AG04449 (cell line): ENCODE data around the gene ZBTB38.

ENCODE experiments used
- CTCF ChIA-PET: fragments of 350-600 bp; formaldehyde crosslinking; extraction: SDS; loops from one replicate; lab custom pipeline; 2021; ENCODE audit warnings: antibody characterized with exemption; lab: Yijun Ruan, JAX
- POLR2A ChIA-PET: fragments of 400-600, 350-600 bp; formaldehyde crosslinking; extraction: SDS; loops from one replicate; lab custom pipeline; 2020; ENCODE audit warnings: antibody characterized with exemption, inconsistent platforms; lab: Yijun Ruan, JAX
- DNase-seq: peaks from one replicate; pipeline ENCODE4 v3.0.0-alpha.2; 2010; ENCODE audit warnings: low read depth, low spot score
- H3K4me3 ChIP-seq: 2 replicates; pipeline ENCODE4 v1.5.1; 2011; ENCODE audit warnings: low read depth, mild to moderate bottlenecking, control low read depth, low read length
- CTCF ChIP-seq: IDR thresholded peaks from one replicate; pipeline ENCODE4 v1.5.1; 2011; ENCODE audit warnings: mild to moderate bottlenecking, moderate library complexity, low read length, control low read depth, inconsistent platforms; ENCODE audit not compliant: insufficient read depth; ENCODE audit errors: missing control alignments

ZBTB38 gene

DNA sequence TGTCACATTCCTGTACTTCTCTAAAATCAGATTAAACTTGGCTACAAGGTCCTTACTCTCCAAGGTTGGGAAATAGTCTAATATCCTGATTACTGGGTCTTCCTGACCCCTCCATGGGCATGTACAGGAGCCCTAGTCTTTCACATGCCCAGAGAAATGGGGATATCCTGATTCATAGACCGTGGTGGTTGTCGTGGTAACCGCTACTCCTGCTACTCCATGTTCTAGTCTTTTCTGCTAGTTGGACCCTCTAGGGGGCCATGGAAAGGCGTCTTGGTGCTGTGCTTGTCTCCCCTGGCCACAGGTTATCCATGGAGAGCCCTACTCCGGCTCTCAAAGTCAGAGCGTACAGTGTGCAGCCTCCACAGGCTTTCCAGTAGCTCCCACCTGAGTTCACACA is 13.1 kb upstream of the ZBTB38 start:
- H3K4me3 ChIP-seq = no peak overlapping the region
- TF ChIP-seq CTCF = no peak
- DNase-seq = no peak
- POLR2A ChIA-PET = no interaction called here
- CTCF ChIA-PET = interaction anchor here (2.1 kb wide), 1 partner anchor 99 kb away, joined by 5 read pairs; no protein-coding TSS in a partner anchor

DNA sequence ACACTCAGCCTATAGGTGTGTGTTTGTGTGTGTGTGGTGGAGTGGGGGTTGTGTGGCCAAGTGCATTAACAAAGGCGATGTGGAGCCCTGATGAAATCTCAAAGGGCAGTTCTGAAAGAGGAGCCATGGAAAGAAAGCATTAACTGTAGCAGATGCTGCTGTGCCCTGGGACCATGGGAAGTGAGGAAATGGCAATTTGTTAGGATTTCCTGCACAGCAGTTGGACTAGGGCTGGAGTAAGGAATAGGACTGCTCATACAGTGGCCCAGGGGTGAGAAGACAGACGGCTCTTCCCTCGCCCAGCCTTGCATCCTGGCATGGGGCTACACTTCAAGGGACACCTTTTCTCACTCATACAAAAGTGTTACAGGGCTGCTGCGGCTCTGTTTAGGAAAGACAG is 12.3 kb upstream of the ZBTB38 start:
- H3K4me3 ChIP-seq = no peak overlapping the region
- TF ChIP-seq CTCF = no peak
- CTCF ChIA-PET = interaction anchor here (1.0 to 2.1 kb wide), 2 partner anchors 96 to 98 kb away, joined by 3 to 5 read pairs; no protein-coding TSS in a partner anchor
- POLR2A ChIA-PET = no interaction called here
- DNase-seq = no peak

GRCh38 chr3:141360888-141361598 is 7.3 kb upstream of the ZBTB38 start:
- DNase-seq = peak; percentile 87
- ChIA-PET POLR2A (interaction anchor here (0.7 to 1.2 kb wide), 5 partner anchors 11 to 95 kb away, joined by 3 to 4 read pairs (median 3); no protein-coding TSS in a partner anchor), CTCF (interaction anchor here (0.6 to 5.4 kb wide), 39 partner anchors 9 to 514 kb away, joined by 3 to 173 read pairs (median 4); no protein-coding TSS in a partner anchor)
- no peak overlapping the region; the same call in 1 of the 2 replicates for H3K4me3 ChIP-seq
- TF ChIP-seq CTCF = peak; percentile 72

DNA sequence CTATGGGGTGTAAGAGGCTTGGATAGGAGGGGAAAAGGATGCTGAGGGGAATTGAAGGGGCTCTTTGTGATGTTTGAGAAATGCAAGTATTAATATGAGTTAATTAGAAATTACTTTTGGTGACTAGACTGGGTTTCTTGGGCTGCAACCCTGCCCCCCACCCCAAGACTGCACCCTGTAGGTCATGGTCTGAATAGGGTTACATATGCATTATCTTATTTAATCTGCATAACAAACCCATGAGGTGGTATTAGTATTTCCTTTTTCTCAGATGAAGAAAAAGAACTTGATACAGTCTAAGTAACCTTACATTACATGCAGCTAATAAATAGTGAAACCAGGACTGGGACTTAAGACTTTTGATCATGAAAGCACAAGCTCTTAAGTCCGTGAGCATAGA is 5.6 kb upstream of the ZBTB38 start:
- H3K4me3 ChIP-seq = no peak overlapping the region
- DNase-seq = no peak
- no peak for TF ChIP-seq CTCF
- ChIA-PET POLR2A (no interaction called here), CTCF (interaction anchor here (0.9 to 5.4 kb wide), 7 partner anchors 50 to 94 kb away, joined by 3 to 173 read pairs (median 9); no protein-coding TSS in a partner anchor)

- no peak overlapping the region for H3K4me3 ChIP-seq
- DNase-seq = no peak
- ChIA-PET CTCF (interaction anchor here (1.2 kb wide), 1 partner anchor 92 kb away, joined by 3 read pairs; no protein-coding TSS in a partner anchor), POLR2A (no interaction called here)
- TF ChIP-seq CTCF = no peak
Observed at GRCh38 chr3:141365201-141365600, 3.1 kb upstream of the ZBTB38 start.
